VCaP (cell line): ENCODE results near the gene RAD51.

Experiments used
- H3K27ac ChIP-seq: fragments of 450-650 bp; 2 replicates; pipeline ENCODE4 v1.5.1; 2017
- CTCF ChIP-seq: fragments of 450-650 bp; conservative IDR thresholded peaks from 2 replicates; pipeline ENCODE4 v1.5.1; 2017; ENCODE audit warnings: mild to moderate bottlenecking, moderate library complexity

Gene RAD51

GRCh38 chr15:40743921-40744814 lies 49.2 kb downstream of the RAD51 start:
- TF ChIP-seq CTCF = no peak
- H3K27ac ChIP-seq = no peak overlapping the region

- no peak for TF ChIP-seq CTCF
- H3K27ac ChIP-seq = no peak overlapping the region
Observed at GRCh38 chr15:40744815-40745152, 49.8 kb downstream of the RAD51 start.

- H3K27ac ChIP-seq = no peak overlapping the region
- TF ChIP-seq CTCF = no peak
Observed at GRCh38 chr15:40746916-40747418, 52.0 kb downstream of the RAD51 start.

- TF ChIP-seq CTCF = no peak
- H3K27ac ChIP-seq = no peak overlapping the region
Observed at GRCh38 chr15:40747685-40748631, 53.0 kb downstream of the RAD51 start.

GRCh38 chr15:40749151-40749630 lies 54.2 kb downstream of the RAD51 start:
- TF ChIP-seq CTCF = no peak
- H3K27ac ChIP-seq = no peak overlapping the region

- no peak for TF ChIP-seq CTCF
Observed at GRCh38 chr15:40750885-40751284, 55.9 kb downstream of the RAD51 start.

GRCh38 chr15:40751745-40752144 lies 56.8 kb downstream of the RAD51 start:
- no peak overlapping the region for H3K27ac ChIP-seq
- no peak for TF ChIP-seq CTCF

More at GRCh38 chr15:40750885-40751284, 55.9 kb downstream of the RAD51 start:
- no peak overlapping the region for H3K27ac ChIP-seq
